Measurements from ENCODE around the gene SRSF2.
"Not testable (repeated sequence)": the region's sequence is repeated elsewhere in the genome, so short reads cannot be mapped to it uniquely, and the experiment has no call there.

Gene SRSF2

GRCh38 chr17:76722279-76722678, 14.9 kb downstream of the SRSF2 start:
- no peak for DNase-seq (ENCODE audit: extremely low read depth in 1 of 2, low read depth in 1 of 2)

GRCh38 chr17:76721463-76721862, 15.7 kb downstream of the SRSF2 start:
- DNase-seq (ENCODE audit: extremely low read depth in 1 of 2, low read depth in 1 of 2) = no peak

GRCh38 chr17:76720941-76721340, 16.2 kb downstream of the SRSF2 start:
- no peak for DNase-seq (ENCODE audit: extremely low read depth in 1 of 2, low read depth in 1 of 2)

GRCh38 chr17:76720211-76720610, 16.9 kb downstream of the SRSF2 start:
- no peak for DNase-seq (ENCODE audit: extremely low read depth in 1 of 2, low read depth in 1 of 2)

- DNase-seq (ENCODE audit: extremely low read depth in 1 of 2, low read depth in 1 of 2) = no peak
Measured at GRCh38 chr17:76718516-76718915, 18.6 kb downstream of the SRSF2 start.

GRCh38 chr17:76716839-76717215, 20.3 kb downstream of the SRSF2 start:
- no peak for DNase-seq (ENCODE audit: extremely low read depth in 1 of 2, low read depth in 1 of 2)

GRCh38 chr17:76716146-76716838, 20.8 kb downstream of the SRSF2 start:
- peak; percentile 53 to 80 for DNase-seq (ENCODE audit: extremely low read depth in 1 of 2, low read depth in 1 of 2)

GRCh38 chr17:76715496-76715830, 21.7 kb downstream of the SRSF2 start:
- DNase-seq (ENCODE audit: extremely low read depth in 1 of 2, low read depth in 1 of 2) = no peak

- DNase-seq (ENCODE audit: extremely low read depth in 1 of 2, low read depth in 1 of 2) = peak in 1 of 2 donors; percentile 32
Measured at GRCh38 chr17:76714822-76715495, 22.2 kb downstream of the SRSF2 start.

GRCh38 chr17:76714336-76714735, 22.8 kb downstream of the SRSF2 start:
- DNase-seq (ENCODE audit: extremely low read depth in 1 of 2, low read depth in 1 of 2) = no peak

- no peak for DNase-seq (ENCODE audit: extremely low read depth in 1 of 2, low read depth in 1 of 2)
Measured at GRCh38 chr17:76713765-76714164, 23.4 kb downstream of the SRSF2 start.

GRCh38 chr17:76712321-76712720, 24.8 kb downstream of the SRSF2 start:
- not testable (repeated sequence) for DNase-seq (ENCODE audit: extremely low read depth in 1 of 2, low read depth in 1 of 2)

- DNase-seq (ENCODE audit: extremely low read depth in 1 of 2, low read depth in 1 of 2) = peak; percentile 35
Measured at GRCh38 chr17:76710863-76711611, 26.1 kb downstream of the SRSF2 start, which contains the start of gene MXRA7. TSS of gene MXRA7 (minus strand) at chr17:76710965. CDS start at chr17:76710946, 19 bp downstream.

- DNase-seq (ENCODE audit: extremely low read depth in 1 of 2, low read depth in 1 of 2) = not testable (repeated sequence)
Measured at GRCh38 chr17:76709951-76710862, 26.9 kb downstream of the SRSF2 start.

GRCh38 chr17:76709077-76709950, 27.8 kb downstream of the SRSF2 start:
- no peak for DNase-seq (ENCODE audit: extremely low read depth in 1 of 2, low read depth in 1 of 2)

- no peak for DNase-seq (ENCODE audit: extremely low read depth in 1 of 2, low read depth in 1 of 2)
Measured at GRCh38 chr17:76707985-76708807, 28.9 kb downstream of the SRSF2 start.

GRCh38 chr17:76706817-76707216, 30.3 kb downstream of the SRSF2 start:
- DNase-seq (ENCODE audit: extremely low read depth in 1 of 2, low read depth in 1 of 2) = no peak

GRCh38 chr17:76704805-76705204, 32.3 kb downstream of the SRSF2 start:
- no peak for DNase-seq (ENCODE audit: extremely low read depth in 1 of 2, low read depth in 1 of 2)

Data from stimulated activated CD8-positive, alpha-beta memory T cell treated with anti-CD3 and anti-CD28 coated beads, Interleukin-7, amount 100 ng/mL, for 48 hours (primary cell).